ENCODE measurements around the gene MYO5B.

MYO5B gene

GRCh38 chr18:49858309-49859020 lies 336.5 kb downstream of the MYO5B start:
- H3K4me2 ChIP-seq (ENCODE audit: low read depth, low read length, poor library complexity, severe bottlenecking) = no peak overlapping the region
- H3K79me2 ChIP-seq (ENCODE audit: insufficient read depth, low read length) = no peaks in the 10 kb centered on the region
- H3K9ac ChIP-seq (ENCODE audit: low read length) = no peak overlapping the region
- no peak overlapping the region for H3K27ac ChIP-seq (ENCODE audit: low read depth, low read length)
- peak; percentile 94 for TF ChIP-seq CTCF (IDR thresholded peaks at IDR 0.05; ENCODE audit: insufficient read depth, low read length, poor library complexity, severe bottlenecking)
- no peak for TF ChIP-seq EZH2phosphoT487 (conservative IDR thresholded peaks at IDR 0.05; ENCODE audit: low read length)
- H3K27me3 ChIP-seq (ENCODE audit: low read length) = no peaks in the 10 kb centered on the region
- no peaks in the 10 kb centered on the region for H3F3A ChIP-seq (ENCODE audit: insufficient read depth)
- no peak overlapping the region for H2AFZ ChIP-seq (ENCODE audit: low read depth, low read length, severe bottlenecking)
- no peaks in the 10 kb centered on the region for H4K20me1 ChIP-seq (ENCODE audit: low read depth, low read length)
- H3K9me2 ChIP-seq (replicated peaks; ENCODE audit: insufficient read depth, low read length) = no peaks in the 10 kb centered on the region
- no peak overlapping the region for H3K4me3 ChIP-seq (ENCODE audit: insufficient read depth, low read length, poor library complexity, severe bottlenecking)
- no peaks in the 10 kb centered on the region for H3K36me3 ChIP-seq (ENCODE audit: low read length)
- H3K9me3 ChIP-seq (ENCODE audit: insufficient read depth, low read length) = no peaks in the 10 kb centered on the region

GRCh38 chr18:49857708-49858107 lies 337.2 kb downstream of the MYO5B start:
- no peak overlapping the region for H3K27ac ChIP-seq (ENCODE audit: low read depth, low read length)
- H3F3A ChIP-seq (ENCODE audit: insufficient read depth) = no peaks in the 10 kb centered on the region
- H3K36me3 ChIP-seq (ENCODE audit: low read length) = no peaks in the 10 kb centered on the region
- TF ChIP-seq CTCF (IDR thresholded peaks at IDR 0.05; ENCODE audit: insufficient read depth, low read length, poor library complexity, severe bottlenecking) (no peak), EZH2phosphoT487 (conservative IDR thresholded peaks at IDR 0.05; ENCODE audit: low read length) (no peak)
- no peaks in the 10 kb centered on the region for H3K79me2 ChIP-seq (ENCODE audit: insufficient read depth, low read length)
- no peak overlapping the region for H3K4me3 ChIP-seq (ENCODE audit: insufficient read depth, low read length, poor library complexity, severe bottlenecking)
- no peaks in the 10 kb centered on the region for H3K9me2 ChIP-seq (replicated peaks; ENCODE audit: insufficient read depth, low read length)
- no peaks in the 10 kb centered on the region for H3K27me3 ChIP-seq (ENCODE audit: low read length)
- H3K9ac ChIP-seq (ENCODE audit: low read length) = no peak overlapping the region
- H3K4me2 ChIP-seq (ENCODE audit: low read depth, low read length, poor library complexity, severe bottlenecking) = no peak overlapping the region
- no peak overlapping the region for H2AFZ ChIP-seq (ENCODE audit: low read depth, low read length, severe bottlenecking)
- H3K9me3 ChIP-seq (ENCODE audit: insufficient read depth, low read length) = no peaks in the 10 kb centered on the region
- H4K20me1 ChIP-seq (ENCODE audit: low read depth, low read length) = no peaks in the 10 kb centered on the region

- H3K4me3 ChIP-seq (ENCODE audit: insufficient read depth, low read length, poor library complexity, severe bottlenecking) = no peak overlapping the region
- no peak overlapping the region for H2AFZ ChIP-seq (ENCODE audit: low read depth, low read length, severe bottlenecking)
- no peaks in the 10 kb centered on the region for H3K9me3 ChIP-seq (ENCODE audit: insufficient read depth, low read length)
- no peak overlapping the region for H3K4me2 ChIP-seq (ENCODE audit: low read depth, low read length, poor library complexity, severe bottlenecking)
- TF ChIP-seq EZH2phosphoT487 (conservative IDR thresholded peaks at IDR 0.05; ENCODE audit: low read length) (no peak), CTCF (IDR thresholded peaks at IDR 0.05; ENCODE audit: insufficient read depth, low read length, poor library complexity, severe bottlenecking) (no peak)
- no peak overlapping the region for H3K27ac ChIP-seq (ENCODE audit: low read depth, low read length)
- H3K27me3 ChIP-seq (ENCODE audit: low read length) = no peaks in the 10 kb centered on the region
- H3K9ac ChIP-seq (ENCODE audit: low read length) = no peak overlapping the region
- no peaks in the 10 kb centered on the region for H3F3A ChIP-seq (ENCODE audit: insufficient read depth)
- H3K79me2 ChIP-seq (ENCODE audit: insufficient read depth, low read length) = no peaks in the 10 kb centered on the region
- H3K36me3 ChIP-seq (ENCODE audit: low read length) = no peaks in the 10 kb centered on the region
- no peaks in the 10 kb centered on the region for H3K9me2 ChIP-seq (replicated peaks; ENCODE audit: insufficient read depth, low read length)
- no peaks in the 10 kb centered on the region for H4K20me1 ChIP-seq (ENCODE audit: low read depth, low read length)
Observed at GRCh38 chr18:49856496-49856895, 338.5 kb downstream of the MYO5B start.
